AG09319 (cell line): ENCODE data around the gene MRPS5.

Experiments
- DNase-seq: peaks from one replicate; pipeline ENCODE4 v3.0.0-alpha.2; 2010; ENCODE audit warnings: low read depth; ENCODE audit errors: extremely low read depth
- TF ChIP-seq, protein P1 (sequence below): IDR thresholded peaks from 2 replicates; pipeline ENCODE4 v1.5.1; 2011; ENCODE audit warnings: low read depth, mild to moderate bottlenecking, inconsistent platforms, low read length, moderate library complexity

The MRPS5 gene

GRCh38 chr2:95059656-95060370 is 61.8 kb downstream of the MRPS5 start:
- no peak for DNase-seq
- TF ChIP-seq, protein P1, sequence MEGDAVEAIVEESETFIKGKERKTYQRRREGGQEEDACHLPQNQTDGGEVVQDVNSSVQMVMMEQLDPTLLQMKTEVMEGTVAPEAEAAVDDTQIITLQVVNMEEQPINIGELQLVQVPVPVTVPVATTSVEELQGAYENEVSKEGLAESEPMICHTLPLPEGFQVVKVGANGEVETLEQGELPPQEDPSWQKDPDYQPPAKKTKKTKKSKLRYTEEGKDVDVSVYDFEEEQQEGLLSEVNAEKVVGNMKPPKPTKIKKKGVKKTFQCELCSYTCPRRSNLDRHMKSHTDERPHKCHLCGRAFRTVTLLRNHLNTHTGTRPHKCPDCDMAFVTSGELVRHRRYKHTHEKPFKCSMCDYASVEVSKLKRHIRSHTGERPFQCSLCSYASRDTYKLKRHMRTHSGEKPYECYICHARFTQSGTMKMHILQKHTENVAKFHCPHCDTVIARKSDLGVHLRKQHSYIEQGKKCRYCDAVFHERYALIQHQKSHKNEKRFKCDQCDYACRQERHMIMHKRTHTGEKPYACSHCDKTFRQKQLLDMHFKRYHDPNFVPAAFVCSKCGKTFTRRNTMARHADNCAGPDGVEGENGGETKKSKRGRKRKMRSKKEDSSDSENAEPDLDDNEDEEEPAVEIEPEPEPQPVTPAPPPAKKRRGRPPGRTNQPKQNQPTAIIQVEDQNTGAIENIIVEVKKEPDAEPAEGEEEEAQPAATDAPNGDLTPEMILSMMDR, result no peak

- TF ChIP-seq, protein P1, result no peak
- no peak for DNase-seq
Measured at GRCh38 chr2:95058989-95059641, 62.5 kb downstream of the MRPS5 start.

DNA sequence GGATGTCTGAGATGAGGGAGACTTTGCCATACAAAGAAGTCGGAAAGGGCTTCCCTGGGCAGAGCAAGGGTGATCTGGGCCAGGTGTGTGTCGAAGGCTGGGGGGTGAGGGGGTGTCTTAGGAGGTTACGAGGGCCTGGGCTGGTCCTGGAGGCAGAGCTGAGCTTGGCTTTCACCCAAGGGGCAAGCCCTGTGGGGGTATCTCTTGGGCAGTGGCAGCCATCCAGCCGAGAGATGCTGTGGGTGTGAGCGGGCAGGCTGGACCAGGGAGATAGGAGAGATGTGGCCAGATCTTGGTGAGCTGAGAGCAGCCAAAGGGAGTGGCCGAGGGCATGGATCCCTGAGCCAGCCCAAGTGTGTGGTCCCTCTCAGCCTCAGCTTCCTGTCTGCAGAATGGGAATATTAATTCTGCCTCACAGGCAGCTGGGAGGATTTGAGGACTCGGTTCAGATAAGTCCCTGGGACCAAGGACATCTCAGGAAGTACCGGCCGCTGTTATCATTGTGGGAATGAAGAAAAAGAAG is 63.1 kb downstream of the MRPS5 start:
- DNase-seq, result no peak
- TF ChIP-seq, protein P1, result no peak

DNA sequence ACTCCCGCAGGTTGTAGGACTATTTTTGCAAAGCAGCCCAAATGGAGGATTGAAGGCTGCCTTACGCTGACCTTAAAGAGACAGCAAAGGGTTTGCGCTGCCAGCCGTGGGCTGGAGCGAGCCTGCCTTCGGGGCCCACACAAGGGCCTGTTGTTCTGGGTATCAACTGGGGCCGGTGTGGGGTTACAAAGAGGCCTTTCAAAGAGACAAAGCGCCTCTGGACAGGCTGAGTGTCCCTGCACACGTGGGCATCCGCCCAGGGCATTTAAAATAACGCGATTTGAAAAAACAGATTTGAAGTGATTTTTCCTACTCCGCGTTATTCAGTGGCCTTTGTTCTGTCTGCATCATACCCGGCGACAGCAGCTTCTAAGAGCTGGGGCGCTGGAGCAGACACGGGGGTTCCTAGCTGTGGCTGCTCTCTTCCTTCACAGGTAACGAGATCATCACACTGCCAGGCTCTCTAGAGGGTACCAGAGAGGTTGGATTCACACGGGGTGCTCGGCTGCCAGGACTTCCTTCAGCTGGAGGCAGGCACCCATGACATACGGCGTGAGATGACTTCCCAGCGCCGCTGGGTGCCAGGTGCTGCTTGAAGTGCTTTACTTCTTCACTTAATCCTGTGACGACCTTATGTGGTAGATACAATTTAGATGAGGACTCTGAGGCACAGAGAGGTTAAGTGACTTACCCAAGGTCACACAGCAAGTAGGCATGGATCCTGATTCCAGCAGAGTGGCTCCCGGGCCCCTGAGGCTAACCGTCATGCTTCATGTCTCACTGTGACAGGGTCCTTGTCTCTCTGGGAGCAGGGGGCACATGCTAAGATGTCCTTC is 63.9 kb downstream of the MRPS5 start:
- TF ChIP-seq, protein P1, result no peak
- DNase-seq, result no peak

DNA sequence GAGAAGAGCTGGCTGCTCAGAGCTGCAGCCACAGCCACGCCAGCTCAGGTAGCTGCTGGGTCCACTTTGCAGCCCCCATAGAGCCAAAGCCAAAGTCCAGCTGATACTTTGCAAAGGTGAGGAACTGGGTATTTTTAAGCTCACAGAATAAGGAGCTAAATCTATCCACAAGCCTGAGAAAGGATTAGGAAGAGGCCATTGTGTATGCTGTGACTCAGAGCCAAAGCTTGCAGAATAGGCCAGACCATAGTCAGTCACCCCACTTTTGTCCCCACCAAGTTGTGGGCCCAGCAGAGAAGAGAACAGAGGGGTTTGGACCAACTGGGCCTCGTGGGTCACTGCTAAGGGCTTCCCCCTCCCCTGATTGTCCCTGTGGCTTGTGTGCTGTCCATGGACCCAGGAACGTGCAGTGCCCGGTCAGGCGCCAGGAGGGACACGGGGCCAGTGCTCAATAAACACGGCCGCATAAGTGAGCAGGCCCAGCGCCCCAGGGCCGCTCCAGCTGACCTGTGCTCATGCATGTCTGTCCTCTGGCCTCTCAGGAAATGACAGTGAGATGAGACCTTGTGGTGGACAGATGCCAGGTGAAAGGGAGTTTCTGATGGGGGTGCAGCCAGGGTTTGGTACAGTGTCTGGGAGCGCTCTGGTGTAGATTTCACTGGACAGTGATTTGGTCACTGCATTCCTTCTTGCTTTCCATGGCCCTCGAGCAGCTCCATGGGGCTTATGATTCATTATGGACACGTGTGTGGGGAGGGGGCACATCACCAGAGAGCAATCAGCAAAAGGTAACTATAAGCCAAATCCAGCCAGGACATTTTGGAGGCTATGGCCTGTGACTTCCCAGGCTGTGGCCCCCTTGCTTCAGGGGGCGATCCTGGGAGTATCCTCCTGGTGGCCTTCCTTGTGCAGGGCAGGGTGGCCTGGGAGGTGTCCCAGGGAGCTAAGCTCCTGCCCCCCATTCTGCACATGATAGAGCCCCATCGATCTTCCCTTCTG is 64.8 kb downstream of the MRPS5 start:
- TF ChIP-seq, protein P1, result no peak
- DNase-seq, result no peak

GRCh38 chr2:95056044-95056443 is 65.6 kb downstream of the MRPS5 start:
- DNase-seq, result no peak
- TF ChIP-seq, protein P1, result no peak
